Fibroblast of lung (primary cell): ENCODE measurements around the gene GPR55.

ENCODE experiments used
- EZH2 ChIP-seq: IDR thresholded peaks from 2 replicates; pipeline ENCODE4 v1.5.1; 2012; ENCODE audit warnings: low read length, control low read depth, mild to moderate bottlenecking; ENCODE audit errors: missing control alignments
- TF ChIP-seq, protein P1 (sequence below), 2 donors: IDR thresholded peaks in 1 of 2; conservative IDR thresholded peaks in 1 of 2; 1 replicate in 1 of 2; 2 replicates in 1 of 2; pipeline ENCODE4 v1.5.1; 2011 to 2012; ENCODE audit warnings: low read length in 2 of 2, control low read depth in 1 of 2, inconsistent platforms in 1 of 2, low read depth in 1 of 2, mild to moderate bottlenecking in 1 of 2

DNA sequence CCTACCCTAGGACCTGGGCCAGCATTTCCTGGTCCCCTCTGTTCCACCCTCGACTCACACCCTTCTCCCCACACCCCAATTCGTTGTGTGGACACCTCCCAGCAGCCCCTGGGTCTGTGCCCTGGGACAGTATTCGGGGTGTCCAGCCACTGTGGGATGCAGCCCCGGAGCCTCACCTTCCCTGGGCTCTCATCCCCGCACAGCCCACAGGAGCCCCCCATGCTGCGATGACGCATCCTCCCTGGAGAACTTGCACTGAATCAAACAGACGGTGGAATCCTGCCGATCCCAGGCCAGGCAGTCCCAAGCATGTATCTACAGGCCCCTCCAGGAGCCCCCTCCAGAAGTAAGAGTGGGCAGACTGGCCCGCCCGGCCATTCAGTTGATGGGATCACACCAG is 50.6 kb downstream of the GPR55 start:
- TF ChIP-seq, protein P1, sequence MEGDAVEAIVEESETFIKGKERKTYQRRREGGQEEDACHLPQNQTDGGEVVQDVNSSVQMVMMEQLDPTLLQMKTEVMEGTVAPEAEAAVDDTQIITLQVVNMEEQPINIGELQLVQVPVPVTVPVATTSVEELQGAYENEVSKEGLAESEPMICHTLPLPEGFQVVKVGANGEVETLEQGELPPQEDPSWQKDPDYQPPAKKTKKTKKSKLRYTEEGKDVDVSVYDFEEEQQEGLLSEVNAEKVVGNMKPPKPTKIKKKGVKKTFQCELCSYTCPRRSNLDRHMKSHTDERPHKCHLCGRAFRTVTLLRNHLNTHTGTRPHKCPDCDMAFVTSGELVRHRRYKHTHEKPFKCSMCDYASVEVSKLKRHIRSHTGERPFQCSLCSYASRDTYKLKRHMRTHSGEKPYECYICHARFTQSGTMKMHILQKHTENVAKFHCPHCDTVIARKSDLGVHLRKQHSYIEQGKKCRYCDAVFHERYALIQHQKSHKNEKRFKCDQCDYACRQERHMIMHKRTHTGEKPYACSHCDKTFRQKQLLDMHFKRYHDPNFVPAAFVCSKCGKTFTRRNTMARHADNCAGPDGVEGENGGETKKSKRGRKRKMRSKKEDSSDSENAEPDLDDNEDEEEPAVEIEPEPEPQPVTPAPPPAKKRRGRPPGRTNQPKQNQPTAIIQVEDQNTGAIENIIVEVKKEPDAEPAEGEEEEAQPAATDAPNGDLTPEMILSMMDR (conservative IDR thresholded peaks at IDR 0.05 in 1 of 2, IDR thresholded peaks at IDR 0.05 in 1 of 2; ENCODE audit: low read depth in 1 of 2, low read length in 2 of 2): no peak
- no peak for TF ChIP-seq EZH2
